ENCODE measurements around the gene PVALB.

The PVALB gene

GRCh38 chr22:36860821-36861659, 44.2 kb upstream of the PVALB start, which contains the start of gene NCF4:
NCF4 (plus strand) TSS chr22:36861006; CDS start chr22:36861172, 166 bp downstream.
- DNase-seq (ENCODE audit: low read depth): no peak
- TF ChIP-seq CTCF (IDR thresholded peaks at IDR 0.05; ENCODE audit: low read length, missing control alignments): no peak
- no peak within 1 kb of the TSS for H3K4me3 ChIP-seq (replicated peaks; ENCODE audit: low read depth, low read length)

GRCh38 chr22:36860438-36860820, 43.6 kb upstream of the PVALB start:
- no peak for DNase-seq (ENCODE audit: low read depth)
- no peak overlapping the region for H3K4me3 ChIP-seq (replicated peaks; ENCODE audit: low read depth, low read length)
- no peak for TF ChIP-seq CTCF (IDR thresholded peaks at IDR 0.05; ENCODE audit: low read length, missing control alignments)

- DNase-seq (ENCODE audit: low read depth): no peak
These were observed 43.2 kb upstream of the PVALB start for GRCh38 chr22:36860017-36860416.

GRCh38 chr22:36858966-36859365, 42.1 kb upstream of the PVALB start:
- no peak overlapping the region for H3K4me3 ChIP-seq (replicated peaks; ENCODE audit: low read depth, low read length)
- DNase-seq (ENCODE audit: low read depth): no peak

More at GRCh38 chr22:36860017-36860416, 43.2 kb upstream of the PVALB start:
- no peak for TF ChIP-seq CTCF (IDR thresholded peaks at IDR 0.05; ENCODE audit: low read length, missing control alignments)
- no peak overlapping the region for H3K4me3 ChIP-seq (replicated peaks; ENCODE audit: low read depth, low read length)

GRCh38 chr22:36858156-36858555, 41.3 kb upstream of the PVALB start:
- no peak for DNase-seq (ENCODE audit: low read depth)
- no peak for TF ChIP-seq CTCF (IDR thresholded peaks at IDR 0.05; ENCODE audit: low read length, missing control alignments)
- no peak overlapping the region for H3K4me3 ChIP-seq (replicated peaks; ENCODE audit: low read depth, low read length)

More at GRCh38 chr22:36858966-36859365, 42.1 kb upstream of the PVALB start:
- no peak for TF ChIP-seq CTCF (IDR thresholded peaks at IDR 0.05; ENCODE audit: low read length, missing control alignments)

- no peak for TF ChIP-seq CTCF (IDR thresholded peaks at IDR 0.05; ENCODE audit: low read length, missing control alignments)
These were observed 39.9 kb upstream of the PVALB start for GRCh38 chr22:36856792-36857135.

More at GRCh38 chr22:36856792-36857135, 39.9 kb upstream of the PVALB start:
- no peak for DNase-seq (ENCODE audit: low read depth)
- no peak overlapping the region for H3K4me3 ChIP-seq (replicated peaks; ENCODE audit: low read depth, low read length)
